Activated CD4-positive, alpha-beta T cell treated with anti-CD3 and anti-CD28 coated beads for 36 hours (primary cell): Measurements from ENCODE around the gene TLK1. TPM values are rescaled to one million over a fixed set of nuclear protein-coding genes. Genes with fewer than 3 reads are reported as not detected.

Experiments
- ATAC-seq: fragments of 200-7000 bp; cut with Tn5 transposase; one replicate; pipeline ENCODE4 v1.10.0; 2021; ENCODE audit warnings: mild to moderate bottlenecking, moderate library complexity
- CTCF ChIA-PET: fragments of 350-600 bp; sonication (Branson Sonifier 250); formaldehyde crosslinking; loops from one replicate; lab custom pipeline; 2021; ENCODE audit warnings: antibody characterized with exemption; lab: Charles Lee
- POLR2A ChIA-PET: fragments of 350-600 bp; sonication (Branson Sonifier 250); formaldehyde crosslinking; loops from one replicate; lab custom pipeline; 2021; ENCODE audit warnings: antibody characterized with exemption, inconsistent platforms; lab: Charles Lee
- DNase-seq: peaks from one replicate; pipeline ENCODE4 v3.0.0-alpha.2; 2020
- H3K27ac Mint-ChIP-seq: one replicate; pipeline ENCODE4 v1.8.0; 2021; ENCODE audit warnings: mixed read lengths
- H3K27me3 Mint-ChIP-seq: one replicate; pipeline ENCODE4 v1.8.0; 2021; ENCODE audit warnings: mixed read lengths
- H3K36me3 Mint-ChIP-seq: one replicate; pipeline ENCODE4 v1.8.0; 2021; ENCODE audit warnings: low read depth, mixed read lengths
- H3K4me1 Mint-ChIP-seq: one replicate; pipeline ENCODE4 v1.8.0; 2021; ENCODE audit warnings: mixed read lengths
- H3K4me3 Mint-ChIP-seq: one replicate; pipeline ENCODE4 v1.8.0; 2021; ENCODE audit warnings: mild to moderate bottlenecking, moderate library complexity, mixed read lengths
- H3K9me3 Mint-ChIP-seq: one replicate; pipeline ENCODE4 v1.8.0; 2021; ENCODE audit warnings: low read depth, mixed read lengths
- intact Hi-C, 2 experiments: fragments of 100-400 bp; cut with DNase I in 1 of 2; cut with micrococcal nuclease in 1 of 2; formaldehyde crosslinking; loops; one replicate each; pipeline versions ENCODE4 v1.14.2 to v1.15.1; 2022 to 2024; cut with DNase I, micrococcal nuclease
- total RNA-seq, 2 experiments: library from RNA; stranded (reverse); gene quantifications; one replicate each; pipeline ENCODE4 v1.2.3, GENCODE V29; 2021

The TLK1 gene
- total RNA-seq, 2 experiments from 2014 or later = 71.8 to 83.7 TPM

GRCh38 chr2:170984079-170984478 is 176.6 kb downstream of the TLK1 start:
- Mint-ChIP-seq H3K9me3 (no peaks in the 10 kb centered on the region), H3K4me3 (no peak overlapping the region), H3K27me3 (no peaks in the 10 kb centered on the region), H3K4me1 (no peaks in the 10 kb centered on the region), H3K36me3 (peaks cover 6% of the 10 kb centered on the region), H3K27ac (no peak overlapping the region)
- DNase-seq (no peak), ATAC-seq (no peak)
- ChIA-PET CTCF (interaction anchor here (0.7 to 1.2 kb wide), 4 partner anchors 9 to 23 kb away, joined by 3 to 6 read pairs (median 4); no protein-coding TSS in a partner anchor), POLR2A (interaction anchor here (0.5 to 1.0 kb wide), 2 partner anchors 103 to 176 kb away, joined by 3 read pairs; no protein-coding TSS in a partner anchor)
- intact Hi-C loops = no loop called here

DNA sequence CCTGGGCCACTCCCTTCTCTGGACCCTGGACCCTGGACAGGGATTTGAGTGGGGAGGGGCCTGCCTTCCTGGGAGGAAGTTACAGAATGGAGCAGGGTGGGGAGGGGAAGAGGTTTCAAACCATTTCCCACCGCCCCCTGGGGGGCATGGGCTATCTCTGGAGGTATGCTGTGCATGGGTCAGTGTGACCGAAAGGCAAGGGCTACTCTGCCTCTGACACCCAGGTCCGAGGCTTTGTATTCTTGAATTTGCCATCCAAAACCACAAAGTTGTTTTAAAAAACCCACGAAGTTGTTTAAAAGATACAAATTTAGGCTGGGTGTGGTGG is 184.8 kb downstream of the TLK1 start:
- H3K4me1 Mint-ChIP-seq = peaks cover 10% of the 10 kb centered on the region
- H3K4me3 Mint-ChIP-seq = no peak overlapping the region
- H3K27me3 Mint-ChIP-seq = no peaks in the 10 kb centered on the region
- intact Hi-C loops = loop anchor here in 1 of 2 experiments (10.0 kb wide), 1 partner anchor 579 kb away; no protein-coding TSS in a partner anchor
- H3K27ac Mint-ChIP-seq = no peak overlapping the region
- H3K36me3 Mint-ChIP-seq = no peaks in the 10 kb centered on the region
- ATAC-seq (no peak), DNase-seq (no peak)
- H3K9me3 Mint-ChIP-seq = no peaks in the 10 kb centered on the region
- POLR2A ChIA-PET = no interaction called here
- CTCF ChIA-PET = interaction anchor here (1.4 to 2.1 kb wide), 3 partner anchors 26 to 111 kb away, joined by 3 to 8 read pairs (median 8); partner anchors contain the start of gene GORASP2

GRCh38 chr2:170975127-170975942 is 185.4 kb downstream of the TLK1 start:
- ATAC-seq (no peak), DNase-seq (no peak)
- POLR2A ChIA-PET = no interaction called here
- no peaks in the 10 kb centered on the region for H3K9me3 Mint-ChIP-seq
- CTCF ChIA-PET = interaction anchor here (0.8 to 2.1 kb wide), 6 partner anchors 9 to 441 kb away, joined by 4 to 8 read pairs (median 6); partner anchors contain the start of gene GORASP2
- H3K4me1 Mint-ChIP-seq = peaks cover 10% of the 10 kb centered on the region
- H3K4me3 Mint-ChIP-seq = no peak overlapping the region
- intact Hi-C loops = loop anchor here in 1 of 2 experiments (10.0 kb wide), 1 partner anchor 579 kb away; no protein-coding TSS in a partner anchor
- no peak overlapping the region for H3K27ac Mint-ChIP-seq
- no peaks in the 10 kb centered on the region for H3K27me3 Mint-ChIP-seq
- H3K36me3 Mint-ChIP-seq = no peaks in the 10 kb centered on the region

DNA sequence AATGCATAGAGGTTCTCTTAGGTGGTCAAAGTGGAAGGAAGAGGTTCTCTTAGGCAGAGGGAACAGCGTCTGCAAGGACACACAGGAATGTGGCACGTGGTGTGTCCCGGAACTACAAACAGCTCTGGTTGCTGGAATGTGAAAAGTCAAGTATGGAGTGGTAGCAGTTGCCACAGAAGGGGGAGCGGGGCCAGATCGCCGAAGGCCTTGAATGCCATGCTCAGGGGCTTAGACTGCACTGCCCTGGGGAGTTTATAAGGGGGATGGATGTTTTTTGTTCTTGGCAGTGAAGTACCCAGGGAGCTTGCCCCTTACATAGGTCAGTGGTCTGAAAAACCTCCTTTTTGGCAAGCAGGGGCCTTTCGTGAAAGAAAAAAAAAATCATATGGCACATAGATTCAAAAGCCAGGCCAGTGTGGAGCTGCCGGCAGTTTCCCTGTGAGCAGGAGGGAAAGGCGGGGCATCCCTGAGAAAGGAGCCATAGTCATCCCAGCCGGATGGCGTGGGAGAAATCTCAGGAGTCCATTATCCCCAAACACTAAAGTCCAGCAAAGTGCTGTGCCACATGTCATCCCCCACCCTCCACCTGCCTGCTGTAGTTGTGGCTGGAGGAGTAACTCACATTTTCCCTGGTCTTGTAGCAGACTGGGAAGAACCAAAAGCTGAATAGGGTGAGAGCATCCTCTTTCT is 186.2 kb downstream of the TLK1 start:
- H3K27ac Mint-ChIP-seq = peak overlapping the region; percentile 70
- intact Hi-C loops = loop anchor here (5.0 to 10.0 kb wide), 4 partner anchors 163 to 580 kb away; partner anchors contain the start of gene CYBRD1 (in 1 of the 2)
- DNase-seq = no peak
- H3K4me1 Mint-ChIP-seq = peaks cover 10% of the 10 kb centered on the region
- no peaks in the 10 kb centered on the region for H3K36me3 Mint-ChIP-seq
- H3K27me3 Mint-ChIP-seq = no peaks in the 10 kb centered on the region
- peak overlapping the region; percentile 55 for H3K4me3 Mint-ChIP-seq
- H3K9me3 Mint-ChIP-seq = no peaks in the 10 kb centered on the region
- POLR2A ChIA-PET = no interaction called here
- no peak for ATAC-seq
- CTCF ChIA-PET = interaction anchor here (0.7 to 2.1 kb wide), 8 partner anchors 10 to 446 kb away, joined by 4 to 8 read pairs (median 4); partner anchors contain the start of gene GORASP2

- intact Hi-C loops = loop anchor here (1.0 to 10.0 kb wide), 13 partner anchors 44 to 581 kb away; partner anchors contain the start of genes DCAF17 (in 2 of the 2), GORASP2 (in 2 of the 2) and CYBRD1 (in 1 of the 2)
- CTCF ChIA-PET = interaction anchor here (0.6 to 2.2 kb wide), 35 partner anchors 9 to 600 kb away, joined by 3 to 20 read pairs (median 4); partner anchors contain the start of genes DCAF17, GORASP2 and METTL8
- Mint-ChIP-seq H3K27me3 (no peaks in the 10 kb centered on the region), H3K27ac (peak overlapping the region; percentile 80), H3K4me3 (peak overlapping the region; percentile 67), H3K4me1 (peaks cover 10% of the 10 kb centered on the region), H3K36me3 (peaks cover 1% of the 10 kb centered on the region), H3K9me3 (no peaks in the 10 kb centered on the region)
- DNase-seq (peak; percentile 93), ATAC-seq (peak; percentile 93)
- POLR2A ChIA-PET = interaction anchor here (0.5 to 0.6 kb wide), 4 partner anchors 76 to 352 kb away, joined by 3 to 5 read pairs (median 3); no protein-coding TSS in a partner anchor
These were observed 187.0 kb downstream of the TLK1 start for GRCh38 chr2:170973492-170974303.

DNA sequence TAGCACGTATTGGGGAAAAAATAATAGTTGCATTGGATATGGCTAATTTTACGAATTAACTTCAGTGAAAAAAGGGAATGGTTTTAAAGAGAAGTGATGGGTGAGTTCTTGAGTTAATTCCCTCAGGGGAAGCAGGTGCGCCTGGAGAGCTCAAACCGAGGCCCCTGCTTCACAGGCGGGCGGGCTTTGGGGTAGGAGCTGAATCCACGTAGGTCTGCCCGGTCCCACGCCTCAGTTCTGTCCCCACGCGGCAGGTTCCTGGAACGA is 187.5 kb downstream of the TLK1 start:
- Mint-ChIP-seq H3K9me3 (no peaks in the 10 kb centered on the region), H3K36me3 (peaks cover 3% of the 10 kb centered on the region), H3K27me3 (no peaks in the 10 kb centered on the region), H3K27ac (peak overlapping the region; percentile 80), H3K4me3 (peak overlapping the region; percentile 67), H3K4me1 (peaks cover 7% of the 10 kb centered on the region)
- ChIA-PET CTCF (interaction anchor here (0.5 to 2.2 kb wide), 36 partner anchors 9 to 624 kb away, joined by 3 to 20 read pairs (median 4); partner anchors contain the start of genes DCAF17, GORASP2 and METTL8), POLR2A (interaction anchor here (0.5 to 0.6 kb wide), 4 partner anchors 76 to 353 kb away, joined by 3 to 5 read pairs (median 3); no protein-coding TSS in a partner anchor)
- DNase-seq (no peak), ATAC-seq (no peak)
- intact Hi-C loops = loop anchor here (1.0 to 10.0 kb wide), 13 partner anchors 44 to 582 kb away; partner anchors contain the start of genes DCAF17 (in 2 of the 2), GORASP2 (in 2 of the 2) and CYBRD1 (in 1 of the 2)

- DNase-seq (no peak), ATAC-seq (peak; percentile 3)
- intact Hi-C loops = loop anchor here (1.0 to 10.0 kb wide), 13 partner anchors 43 to 582 kb away; partner anchors contain the start of genes DCAF17 (in 2 of the 2), GORASP2 (in 2 of the 2) and CYBRD1 (in 1 of the 2)
- H3K27ac Mint-ChIP-seq = peak overlapping the region; percentile 80
- H3K4me1 Mint-ChIP-seq = peaks cover 6% of the 10 kb centered on the region
- ChIA-PET POLR2A (interaction anchor here (0.6 kb wide), 2 partner anchors 77 to 353 kb away, joined by 3 to 5 read pairs; no protein-coding TSS in a partner anchor), CTCF (interaction anchor here (0.5 to 2.2 kb wide), 37 partner anchors 8 to 624 kb away, joined by 3 to 20 read pairs (median 4); partner anchors contain the start of genes DCAF17, GORASP2 and METTL8)
- no peaks in the 10 kb centered on the region for H3K27me3 Mint-ChIP-seq
- H3K36me3 Mint-ChIP-seq = peaks cover 7% of the 10 kb centered on the region
- H3K4me3 Mint-ChIP-seq = peak overlapping the region; percentile 67
- no peaks in the 10 kb centered on the region for H3K9me3 Mint-ChIP-seq
These were observed 188.1 kb downstream of the TLK1 start for GRCh38 chr2:170972296-170973224.

GRCh38 chr2:170971071-170971470 is 189.6 kb downstream of the TLK1 start:
- H3K9me3 Mint-ChIP-seq = no peaks in the 10 kb centered on the region
- no peak overlapping the region for H3K27ac Mint-ChIP-seq
- H3K27me3 Mint-ChIP-seq = no peaks in the 10 kb centered on the region
- ATAC-seq (no peak), DNase-seq (no peak)
- H3K36me3 Mint-ChIP-seq = peaks cover 20% of the 10 kb centered on the region
- ChIA-PET POLR2A (no interaction called here), CTCF (interaction anchor here (1.9 kb wide), 1 partner anchor 15 kb away, joined by 6 read pairs; no protein-coding TSS in a partner anchor)
- no peak overlapping the region for H3K4me3 Mint-ChIP-seq
- intact Hi-C loops = loop anchor here (5.0 to 10.0 kb wide), 4 partner anchors 166 to 584 kb away; partner anchors contain the start of gene CYBRD1 (in 1 of the 2)
- H3K4me1 Mint-ChIP-seq = peaks cover 6% of the 10 kb centered on the region

- Mint-ChIP-seq H3K27ac (no peak overlapping the region), H3K27me3 (no peaks in the 10 kb centered on the region), H3K9me3 (no peaks in the 10 kb centered on the region), H3K36me3 (peaks cover 28% of the 10 kb centered on the region), H3K4me3 (no peak overlapping the region), H3K4me1 (peaks cover 6% of the 10 kb centered on the region)
- DNase-seq (no peak), ATAC-seq (no peak)
- intact Hi-C loops = loop anchor here (5.0 to 10.0 kb wide), 4 partner anchors 167 to 585 kb away; partner anchors contain the start of gene CYBRD1 (in 1 of the 2)
- ChIA-PET CTCF (no interaction called here), POLR2A (no interaction called here)
These were observed 190.7 kb downstream of the TLK1 start for GRCh38 chr2:170969872-170970496.
